ENCODE results near the gene IMPA2.
A peak's percentile ranks its signal among the peaks of the same experiment; 100 is the strongest.

Gene IMPA2

DNA sequence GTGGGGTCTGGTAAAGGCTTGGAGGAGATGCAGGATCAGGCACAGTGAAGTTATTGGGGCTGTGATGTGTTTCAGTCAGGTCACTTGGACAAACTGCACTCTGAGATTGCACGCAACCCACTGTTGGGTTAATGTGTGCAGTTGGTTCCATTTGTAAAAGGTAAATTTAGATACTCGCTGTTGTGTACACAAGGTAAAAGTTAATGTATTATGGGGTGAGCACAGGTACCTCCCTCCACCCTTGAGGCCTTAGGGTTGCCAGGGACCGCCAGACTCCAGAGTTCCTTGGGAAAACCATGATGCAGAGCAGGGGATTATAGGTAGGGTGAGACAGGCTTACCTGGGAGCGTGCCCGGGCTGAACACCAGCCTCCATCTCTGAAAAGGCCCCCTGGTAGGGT, 20.1 kb downstream of the IMPA2 start (continued):
- no peak for TF ChIP-seq ZNF140 (tag by site-specific recombination; IDR thresholded peaks at IDR 0.05)
- TF ChIP-seq ZNF433 (tag by site-specific recombination; IDR thresholded peaks at IDR 0.05; ENCODE audit: low read depth), result no peak
- no peak for TF ChIP-seq ZNF600 (tag by site-specific recombination; IDR thresholded peaks at IDR 0.05)
- TF ChIP-seq ZNF610 (tag by site-specific recombination; IDR thresholded peaks at IDR 0.05; ENCODE audit: borderline replicate concordance), result no peak
- no peak for TF ChIP-seq ZSCAN30 (tag by site-specific recombination; IDR thresholded peaks at IDR 0.05)
- no peak for TF ChIP-seq REPIN1 (tag by site-specific recombination; IDR thresholded peaks at IDR 0.05; ENCODE audit: low read depth)
- no peak for TF ChIP-seq ZNF677 (tag by site-specific recombination; IDR thresholded peaks at IDR 0.05)

DNA sequence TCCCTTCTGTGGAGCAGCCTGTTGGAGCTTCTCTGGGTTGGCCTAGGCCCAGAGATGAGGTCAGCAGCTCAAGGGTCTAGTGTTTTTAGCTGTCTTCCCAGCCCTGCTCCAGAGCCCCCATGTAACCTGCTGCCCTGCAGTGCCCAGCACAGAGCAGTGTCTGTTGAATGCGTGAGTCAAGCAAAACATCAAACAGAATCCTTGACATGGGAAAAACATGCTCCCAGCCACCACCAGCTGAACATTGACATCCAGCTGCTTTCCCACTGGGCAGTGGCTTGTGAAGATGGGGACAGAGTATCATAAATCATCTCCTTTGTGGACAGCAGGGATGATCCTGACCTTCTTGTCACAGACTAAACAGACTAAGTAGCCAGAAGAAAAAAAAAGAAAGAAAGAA, 22.6 kb downstream of the IMPA2 start:
- Histone ChIP-seq H3K4me3 (ENCODE audit: low read depth, low read length) (no peak overlapping the region), H3K9me3 (ENCODE audit: control insufficient read depth, insufficient read depth, low read depth, low read length) (no peaks in the 10 kb centered on the region), H3K4me1 (ENCODE audit: control insufficient read depth, insufficient read depth, low read length) (no peaks in the 10 kb centered on the region), H3K36me3 (ENCODE audit: control insufficient read depth in 2 of 2, insufficient read depth in 1 of 2, low read length in 2 of 2) (peaks cover 4% of the 10 kb centered on the region in 2 experiments; a peak in 2 of 3 replicates), H3K27ac (ENCODE audit: extremely low read depth, low read depth, low read length) (no peak overlapping the region)
- CTCF ChIA-PET, result interaction anchor here (0.7 to 1.6 kb wide), 3 partner anchors 10 to 66 kb away, joined by 3 to 12 read pairs (median 6); no protein-coding TSS in a partner anchor
- TF ChIP-seq, protein P1, sequence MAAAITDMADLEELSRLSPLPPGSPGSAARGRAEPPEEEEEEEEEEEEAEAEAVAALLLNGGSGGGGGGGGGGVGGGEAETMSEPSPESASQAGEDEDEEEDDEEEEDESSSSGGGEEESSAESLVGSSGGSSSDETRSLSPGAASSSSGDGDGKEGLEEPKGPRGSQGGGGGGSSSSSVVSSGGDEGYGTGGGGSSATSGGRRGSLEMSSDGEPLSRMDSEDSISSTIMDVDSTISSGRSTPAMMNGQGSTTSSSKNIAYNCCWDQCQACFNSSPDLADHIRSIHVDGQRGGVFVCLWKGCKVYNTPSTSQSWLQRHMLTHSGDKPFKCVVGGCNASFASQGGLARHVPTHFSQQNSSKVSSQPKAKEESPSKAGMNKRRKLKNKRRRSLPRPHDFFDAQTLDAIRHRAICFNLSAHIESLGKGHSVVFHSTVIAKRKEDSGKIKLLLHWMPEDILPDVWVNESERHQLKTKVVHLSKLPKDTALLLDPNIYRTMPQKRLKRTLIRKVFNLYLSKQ (tag by site-specific recombination; IDR thresholded peaks at IDR 0.05; ENCODE audit: borderline replicate concordance), result no peak
- TF ChIP-seq ZIC2 (tag by site-specific recombination; IDR thresholded peaks at IDR 0.05), result peak; percentile 85
- POLR2A ChIA-PET, result interaction anchor here (0.5 kb wide), 1 partner anchor 1325 kb away, joined by 4 read pairs; no protein-coding TSS in a partner anchor

DNA sequence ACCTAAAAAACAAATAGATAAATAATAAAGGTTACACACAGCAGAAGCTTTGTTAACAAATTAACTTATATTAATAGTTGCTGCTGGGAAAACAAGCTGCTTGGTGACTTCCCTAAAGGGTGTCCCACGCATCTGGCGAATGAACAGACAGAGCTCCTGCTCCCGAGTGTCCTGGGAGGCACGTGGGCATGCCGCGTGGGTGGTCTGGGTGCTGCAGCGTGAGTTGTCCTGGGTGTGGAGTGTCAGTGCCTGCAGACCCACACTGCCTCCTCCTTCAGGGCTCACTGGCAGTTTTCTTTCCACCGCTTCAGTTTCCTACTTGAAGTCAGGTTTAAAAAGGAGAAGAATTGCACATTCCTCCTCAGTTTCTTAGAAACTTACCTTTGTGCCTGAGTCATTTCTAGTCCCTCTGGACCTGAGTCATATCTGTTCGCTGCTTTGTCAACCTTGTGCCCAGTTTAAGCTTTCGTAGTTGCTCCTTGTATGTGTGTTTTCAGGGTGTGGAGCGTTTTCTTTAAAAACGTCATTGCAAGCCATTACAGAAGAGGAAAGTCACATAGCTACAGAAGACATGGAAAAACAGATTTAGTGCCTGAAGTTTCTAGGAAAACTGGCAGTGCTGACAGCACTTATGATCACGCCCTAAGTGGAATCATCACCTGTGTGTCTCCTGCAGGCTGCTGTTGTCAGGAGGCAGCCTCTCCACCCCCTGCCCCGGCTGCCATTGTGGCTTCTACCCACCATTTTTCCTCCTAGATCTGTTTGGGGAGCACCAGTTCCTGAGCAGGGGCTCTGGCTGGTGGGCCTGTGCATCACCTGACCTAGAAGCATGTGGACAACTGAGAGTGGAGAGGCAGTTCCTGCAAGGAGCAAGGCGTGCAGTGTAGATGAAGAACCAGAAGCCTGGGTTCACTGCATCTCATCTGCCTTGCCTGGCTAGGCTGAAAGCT, 24.5 kb downstream of the IMPA2 start:
- TF ChIP-seq, protein P2, sequence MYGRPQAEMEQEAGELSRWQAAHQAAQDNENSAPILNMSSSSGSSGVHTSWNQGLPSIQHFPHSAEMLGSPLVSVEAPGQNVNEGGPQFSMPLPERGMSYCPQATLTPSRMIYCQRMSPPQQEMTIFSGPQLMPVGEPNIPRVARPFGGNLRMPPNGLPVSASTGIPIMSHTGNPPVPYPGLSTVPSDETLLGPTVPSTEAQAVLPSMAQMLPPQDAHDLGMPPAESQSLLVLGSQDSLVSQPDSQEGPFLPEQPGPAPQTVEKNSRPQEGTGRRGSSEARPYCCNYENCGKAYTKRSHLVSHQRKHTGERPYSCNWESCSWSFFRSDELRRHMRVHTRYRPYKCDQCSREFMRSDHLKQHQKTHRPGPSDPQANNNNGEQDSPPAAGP (tag by site-specific recombination; IDR thresholded peaks at IDR 0.05), result no peak
- TF ChIP-seq ZFHX2 (tag by site-specific recombination; conservative IDR thresholded peaks at IDR 0.05), result peak; percentile 79
- TF ChIP-seq ZNF660 (tag by site-specific recombination; IDR thresholded peaks at IDR 0.05), result no peak
- TF ChIP-seq EGR2 (tag by site-specific recombination; IDR thresholded peaks at IDR 0.05; ENCODE audit: low read depth), result peak; percentile 65; the same call in 1 of the 2 replicates
- POLR2A ChIA-PET, result interaction anchor here (0.5 to 0.7 kb wide), 2 partner anchors 13 to 23 kb away, joined by 3 to 4 read pairs; no protein-coding TSS in a partner anchor
- CTCF ChIA-PET, result interaction anchor here (0.6 to 1.7 kb wide), 6 partner anchors 10 to 136 kb away, joined by 3 to 14 read pairs (median 4); no protein-coding TSS in a partner anchor
- no peaks in the 10 kb centered on the region for H3K4me1 ChIP-seq (ENCODE audit: control insufficient read depth, insufficient read depth, low read length)
- H3K27ac ChIP-seq (ENCODE audit: extremely low read depth, low read depth, low read length), result no peak overlapping the region
- H3K36me3 ChIP-seq (ENCODE audit: control insufficient read depth in 2 of 2, insufficient read depth in 1 of 2, low read length in 2 of 2), result peaks cover 0 to 4% of the 10 kb centered on the region in 2 experiments; a peak in 2 of 3 replicates
- H3K4me3 ChIP-seq (ENCODE audit: low read depth, low read length), result no peak overlapping the region
- H3K9me3 ChIP-seq (ENCODE audit: control insufficient read depth, insufficient read depth, low read depth, low read length), result no peaks in the 10 kb centered on the region

DNA sequence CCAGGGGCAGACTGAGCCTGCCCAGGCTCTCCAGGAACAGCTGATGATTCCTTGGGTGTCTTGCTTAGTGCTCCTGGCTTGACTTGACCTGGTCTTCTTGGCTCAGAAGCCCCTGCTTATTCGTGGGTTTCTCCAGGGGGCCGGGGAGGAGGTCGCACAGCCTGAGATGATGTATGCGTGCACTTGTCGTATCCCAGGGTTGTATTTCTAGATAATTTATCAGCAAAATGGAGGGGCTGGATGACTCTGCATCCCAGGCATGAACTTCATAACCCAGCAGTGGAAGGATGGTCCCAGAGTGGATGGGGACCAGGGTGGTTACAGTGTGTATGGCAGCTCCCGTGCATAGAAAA, 25.2 kb downstream of the IMPA2 start:
- Histone ChIP-seq H3K27ac (ENCODE audit: extremely low read depth, low read depth, low read length) (no peak overlapping the region), H3K4me1 (ENCODE audit: control insufficient read depth, insufficient read depth, low read length) (no peaks in the 10 kb centered on the region), H3K9me3 (ENCODE audit: control insufficient read depth, insufficient read depth, low read depth, low read length) (no peaks in the 10 kb centered on the region), H3K4me3 (ENCODE audit: low read depth, low read length) (no peak overlapping the region), H3K36me3 (ENCODE audit: control insufficient read depth in 2 of 2, insufficient read depth in 1 of 2, low read length in 2 of 2) (peaks cover 0 to 5% of the 10 kb centered on the region in 2 experiments; a peak in 2 of 3 replicates)
- ChIA-PET CTCF (interaction anchor here (0.6 to 1.4 kb wide), 3 partner anchors 11 to 283 kb away, joined by 3 to 4 read pairs (median 3); no protein-coding TSS in a partner anchor), POLR2A (no interaction called here)
- no peak for TF ChIP-seq ZNF239 (tag by site-specific recombination; IDR thresholded peaks at IDR 0.05)
- TF ChIP-seq ZNF560 (tag by site-specific recombination; IDR thresholded peaks at IDR 0.05; ENCODE audit: borderline replicate concordance), result no peak
- TF ChIP-seq KLF9 (tag by site-specific recombination; IDR thresholded peaks at IDR 0.05; ENCODE audit: low read depth), result no peak
- TF ChIP-seq, protein P3, sequence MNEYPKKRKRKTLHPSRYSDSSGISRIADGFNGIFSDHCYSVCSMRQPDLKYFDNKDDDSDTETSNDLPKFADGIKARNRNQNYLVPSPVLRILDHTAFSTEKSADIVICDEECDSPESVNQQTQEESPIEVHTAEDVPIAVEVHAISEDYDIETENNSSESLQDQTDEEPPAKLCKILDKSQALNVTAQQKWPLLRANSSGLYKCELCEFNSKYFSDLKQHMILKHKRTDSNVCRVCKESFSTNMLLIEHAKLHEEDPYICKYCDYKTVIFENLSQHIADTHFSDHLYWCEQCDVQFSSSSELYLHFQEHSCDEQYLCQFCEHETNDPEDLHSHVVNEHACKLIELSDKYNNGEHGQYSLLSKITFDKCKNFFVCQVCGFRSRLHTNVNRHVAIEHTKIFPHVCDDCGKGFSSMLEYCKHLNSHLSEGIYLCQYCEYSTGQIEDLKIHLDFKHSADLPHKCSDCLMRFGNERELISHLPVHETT (tag by site-specific recombination; IDR thresholded peaks at IDR 0.05), result no peak
- no peak for TF ChIP-seq ZNF707 (tag by site-specific recombination; IDR thresholded peaks at IDR 0.05)
- TF ChIP-seq GLIS2 (tag by site-specific recombination; IDR thresholded peaks at IDR 0.05), result no peak
- no peak for TF ChIP-seq ZBTB1 (tag by site-specific recombination; IDR thresholded peaks at IDR 0.05)
- TF ChIP-seq, protein P4, sequence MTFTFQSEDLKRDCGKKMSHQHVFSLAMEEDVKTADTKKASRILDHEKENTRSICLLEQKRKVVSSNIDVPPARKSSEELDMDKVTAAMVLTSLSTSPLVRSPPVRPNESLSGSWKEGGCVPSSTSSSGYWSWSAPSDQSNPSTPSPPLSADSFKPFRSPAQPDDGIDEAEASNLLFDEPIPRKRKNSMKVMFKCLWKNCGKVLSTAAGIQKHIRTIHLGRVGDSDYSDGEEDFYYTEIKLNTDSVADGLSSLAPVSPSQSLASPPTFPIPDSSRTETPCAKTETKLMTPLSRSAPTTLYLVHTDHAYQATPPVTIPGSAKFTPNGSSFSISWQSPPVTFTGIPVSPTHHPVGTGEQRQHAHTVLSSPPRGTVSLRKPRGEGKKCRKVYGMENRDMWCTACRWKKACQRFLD (tag by site-specific recombination; IDR thresholded peaks at IDR 0.05), result no peak
- no peak for TF ChIP-seq ZNF157 (tag by site-specific recombination; IDR thresholded peaks at IDR 0.05)

Measured in HEK293 (cell line).